ENCODE results near the gene PKHD1. TPM values are rescaled to one million over a fixed set of nuclear protein-coding genes. Genes with fewer than 3 reads are reported as not detected.

The PKHD1 gene
- total RNA-seq, 4 donors from 2014 or later, result 0.11 to 0.68 (median 0.42) TPM

GRCh38 chr6:51960419-51960818 is 127.0 kb downstream of the PKHD1 start:
- no peak for DNase-seq (ENCODE audit: low spot score in 2 of 2)
- WGBS, result 73% methylated on average over 2 of the region's 2 CpGs
- Histone ChIP-seq H3K4me1 (no peaks in the 10 kb centered on the region), H3K27me3 (no peaks in the 10 kb centered on the region), H3K9me3 (no peaks in the 10 kb centered on the region), H3K4me3 (no peak overlapping the region), H3K27ac (no peak overlapping the region), H3K36me3 (no peaks in the 10 kb centered on the region)
- no peak for TF ChIP-seq EP300 (IDR thresholded peaks at IDR 0.05)
- TF ChIP-seq CTCF (IDR thresholded peaks at IDR 0.05), result no peak
- TF ChIP-seq POLR2A (IDR thresholded peaks at IDR 0.05), result no peak
- TF ChIP-seq POLR2AphosphoS5 (IDR thresholded peaks at IDR 0.05), result no peak

GRCh38 chr6:51959744-51960383 is 127.5 kb downstream of the PKHD1 start:
- DNase-seq (ENCODE audit: low spot score in 2 of 2), result peak; percentile 64 to 78
- H3K27ac ChIP-seq, result no peak overlapping the region
- H3K4me3 ChIP-seq, result no peak overlapping the region
- H3K9me3 ChIP-seq, result no peaks in the 10 kb centered on the region
- no peaks in the 10 kb centered on the region for H3K27me3 ChIP-seq
- WGBS, result 25% methylated on average over 6 of the region's 6 CpGs
- H3K4me1 ChIP-seq, result no peaks in the 10 kb centered on the region
- H3K36me3 ChIP-seq, result no peaks in the 10 kb centered on the region
- TF ChIP-seq POLR2AphosphoS5 (IDR thresholded peaks at IDR 0.05) (no peak), CTCF (IDR thresholded peaks at IDR 0.05) (peak in 1 of 2 donors; percentile 50)

- no peak for TF ChIP-seq CTCF (IDR thresholded peaks at IDR 0.05)
- TF ChIP-seq POLR2AphosphoS5 (IDR thresholded peaks at IDR 0.05), result no peak
- no peak for TF ChIP-seq EP300 (IDR thresholded peaks at IDR 0.05)
- no peak for TF ChIP-seq POLR2A (IDR thresholded peaks at IDR 0.05)
- no peak for DNase-seq (ENCODE audit: low spot score in 2 of 2)
- Histone ChIP-seq H3K27ac (no peak overlapping the region), H3K9me3 (no peaks in the 10 kb centered on the region), H3K36me3 (no peaks in the 10 kb centered on the region), H3K4me1 (no peaks in the 10 kb centered on the region), H3K4me3 (no peak overlapping the region), H3K27me3 (no peaks in the 10 kb centered on the region)
- 66% methylated on average over 3 of the region's 3 CpGs for WGBS
Observed at GRCh38 chr6:51954681-51955080, 132.7 kb downstream of the PKHD1 start.

GRCh38 chr6:51953246-51953645 is 134.2 kb downstream of the PKHD1 start:
- Histone ChIP-seq H3K36me3 (no peaks in the 10 kb centered on the region), H3K9me3 (no peaks in the 10 kb centered on the region), H3K27ac (no peak overlapping the region), H3K4me3 (no peak overlapping the region), H3K4me1 (no peaks in the 10 kb centered on the region), H3K27me3 (no peaks in the 10 kb centered on the region)
- no peak for DNase-seq (ENCODE audit: low spot score in 2 of 2)
- TF ChIP-seq CTCF (IDR thresholded peaks at IDR 0.05) (no peak), POLR2AphosphoS5 (IDR thresholded peaks at IDR 0.05) (no peak), POLR2A (IDR thresholded peaks at IDR 0.05) (no peak), EP300 (IDR thresholded peaks at IDR 0.05) (no peak)

GRCh38 chr6:51951924-51952323 is 135.5 kb downstream of the PKHD1 start:
- peaks cover 3% of the 10 kb centered on the region for H3K27me3 ChIP-seq
- H3K4me1 ChIP-seq, result no peaks in the 10 kb centered on the region
- no peak overlapping the region for H3K27ac ChIP-seq
- H3K36me3 ChIP-seq, result no peaks in the 10 kb centered on the region
- no peaks in the 10 kb centered on the region for H3K9me3 ChIP-seq
- no peak for DNase-seq (ENCODE audit: low spot score in 2 of 2)
- no peak for TF ChIP-seq POLR2A (IDR thresholded peaks at IDR 0.05)
- no peak for TF ChIP-seq EP300 (IDR thresholded peaks at IDR 0.05)
- TF ChIP-seq CTCF (IDR thresholded peaks at IDR 0.05), result no peak
- no peak for TF ChIP-seq POLR2AphosphoS5 (IDR thresholded peaks at IDR 0.05)
- no peak overlapping the region for H3K4me3 ChIP-seq

Measured in suprapubic skin (tissue), 4 donors.